SK-MEL-5 (cell line): Measurements from ENCODE around the gene IQGAP1. TPM values are rescaled to one million over a fixed set of nuclear protein-coding genes. Genes with fewer than 3 reads are reported as not detected.
"Not testable (repeated sequence)": the region's sequence is repeated elsewhere in the genome, so short reads cannot be mapped to it uniquely, and the experiment has no call there.

Experiments
- DNase-seq: peaks from one replicate; pipeline ENCODE4 v3.0.0-alpha.2; 2016; ENCODE audit warnings: low read depth, low spot score
- in situ Hi-C: cut with HindIII; loops from 2 replicates; pipeline ENCODE4 v1.10.0; 2016; ENCODE audit warnings: low sequenced_read_pairs, high pct_unique_total_duplicates, low pct_unique_long_range_greater_than_20kb
- total RNA-seq: library from RNA; depleted of rRNA; stranded (reverse); fragments of >200 nt; shearing (Covaris generic); gene quantifications from 2 replicates; pipeline ENCODE4 v1.2.3, GENCODE V29; 2014

IQGAP1 gene
- total RNA-seq, 1 experiment from 2014 or later = 141 TPM

DNA sequence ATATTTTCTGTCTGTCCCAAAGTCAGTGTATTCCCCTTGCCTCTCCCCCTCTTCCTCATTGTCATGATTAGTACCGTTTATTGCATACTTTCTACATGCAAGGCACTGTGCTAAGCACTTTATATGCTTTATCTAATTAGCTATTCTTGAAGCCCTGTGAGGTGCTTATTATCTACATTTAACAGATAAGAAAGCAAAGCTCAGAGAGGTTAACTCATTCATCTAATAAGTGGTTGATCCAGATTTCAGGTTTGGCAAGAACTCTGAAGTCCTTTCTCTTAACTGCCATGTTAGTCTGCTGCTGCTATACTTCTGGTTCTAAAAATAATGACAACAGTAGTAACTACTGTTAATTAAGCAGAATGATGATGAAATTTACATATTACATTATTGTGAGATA is 13.5 kb downstream of the IQGAP1 start:
- in situ Hi-C loops = no loop called here
- no peak for DNase-seq

DNA sequence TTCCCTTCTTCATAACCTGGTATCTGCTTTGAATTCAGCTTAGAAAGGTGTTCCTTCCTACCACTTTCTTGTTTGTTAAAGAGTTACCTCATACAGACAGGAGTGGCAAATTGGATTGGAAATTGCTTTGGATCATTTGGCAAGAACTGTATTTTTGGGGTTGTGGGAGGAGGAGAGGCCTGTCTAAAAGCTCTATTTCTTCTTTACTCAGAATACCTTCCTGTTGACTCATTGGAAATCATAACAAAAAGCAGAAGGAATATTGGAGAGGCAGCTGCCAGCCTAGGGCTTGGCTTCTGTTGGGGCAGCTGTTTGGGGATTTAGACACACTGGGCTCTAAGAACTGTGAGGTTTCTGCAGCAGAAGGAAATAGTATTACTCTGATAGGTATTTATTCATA is 14.2 kb downstream of the IQGAP1 start:
- DNase-seq = peak; percentile 56
- in situ Hi-C loops = no loop called here

DNA sequence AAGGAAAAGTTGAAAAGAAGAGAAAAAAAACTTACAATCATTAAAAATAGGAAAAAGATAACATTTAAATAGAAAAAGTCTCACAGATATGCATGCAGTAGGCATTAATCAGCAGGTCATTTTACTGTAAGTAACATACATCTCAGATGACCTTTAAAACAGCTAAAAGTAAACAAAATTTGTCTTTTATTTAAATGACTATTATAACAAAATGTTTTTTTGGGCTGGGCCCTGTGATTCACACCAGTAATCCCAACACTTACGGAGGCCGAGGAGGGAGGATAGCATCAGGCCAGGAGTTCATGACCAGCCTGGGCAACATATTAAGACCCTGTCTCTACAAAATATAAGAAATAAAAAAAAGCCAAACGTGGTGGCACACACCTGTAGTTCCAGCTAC is 14.7 kb downstream of the IQGAP1 start:
- in situ Hi-C loops = no loop called here
- DNase-seq = no peak

- in situ Hi-C loops = no loop called here
- no peak for DNase-seq
These were observed 17.1 kb downstream of the IQGAP1 start for GRCh38 chr15:90405055-90405607.

- in situ Hi-C loops = no loop called here
These were observed 19.3 kb downstream of the IQGAP1 start for GRCh38 chr15:90407336-90407735.

DNA sequence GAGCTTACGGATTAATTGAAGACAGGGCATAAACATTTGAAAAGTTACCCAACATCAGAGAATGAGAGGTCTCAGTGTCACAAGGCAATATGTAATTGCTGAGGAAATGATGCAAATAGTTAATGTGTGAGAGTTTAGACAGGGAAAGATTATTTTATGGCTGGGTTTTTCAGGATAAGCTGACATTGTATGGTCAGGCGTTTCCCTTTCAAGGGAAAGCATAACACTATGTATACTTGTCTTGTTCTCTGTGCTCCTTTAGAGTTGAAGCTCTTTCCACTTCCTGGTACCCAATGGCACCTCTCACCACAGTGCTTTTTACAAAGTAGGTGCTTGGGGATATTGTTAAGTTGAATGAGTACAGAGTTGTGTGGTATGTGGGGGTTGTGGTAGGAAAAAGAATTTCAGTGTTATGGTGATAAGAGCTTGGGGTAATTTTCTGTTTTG is 19.9 kb downstream of the IQGAP1 start:
- in situ Hi-C loops = no loop called here
- peak; percentile 91 for DNase-seq

More at GRCh38 chr15:90407336-90407735, 19.3 kb downstream of the IQGAP1 start:
- DNase-seq = no peak

GRCh38 chr15:90408657-90409056 is 20.6 kb downstream of the IQGAP1 start:
- DNase-seq = no peak
- in situ Hi-C loops = no loop called here

DNA sequence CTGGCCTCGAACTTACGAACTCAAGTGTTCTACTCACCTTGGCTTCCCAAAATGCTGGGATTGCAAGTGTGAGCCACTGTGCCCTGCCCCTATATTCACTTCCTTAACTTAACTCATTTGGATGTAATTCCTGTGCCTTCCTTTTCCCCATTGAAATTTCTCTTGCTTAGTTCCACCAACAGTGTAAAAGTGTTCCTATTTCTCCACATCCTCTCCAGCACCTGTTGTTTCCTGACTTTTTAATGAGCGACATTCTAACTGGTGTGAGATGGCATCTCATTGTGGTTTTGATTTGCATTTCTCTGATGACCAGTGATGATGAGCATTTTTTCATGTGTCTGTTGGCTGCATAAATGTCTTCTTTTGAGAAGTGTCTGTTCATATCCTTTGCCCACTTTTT is 21.5 kb downstream of the IQGAP1 start:
- DNase-seq, in situ Hi-C loops: not testable (repeated sequence)

DNA sequence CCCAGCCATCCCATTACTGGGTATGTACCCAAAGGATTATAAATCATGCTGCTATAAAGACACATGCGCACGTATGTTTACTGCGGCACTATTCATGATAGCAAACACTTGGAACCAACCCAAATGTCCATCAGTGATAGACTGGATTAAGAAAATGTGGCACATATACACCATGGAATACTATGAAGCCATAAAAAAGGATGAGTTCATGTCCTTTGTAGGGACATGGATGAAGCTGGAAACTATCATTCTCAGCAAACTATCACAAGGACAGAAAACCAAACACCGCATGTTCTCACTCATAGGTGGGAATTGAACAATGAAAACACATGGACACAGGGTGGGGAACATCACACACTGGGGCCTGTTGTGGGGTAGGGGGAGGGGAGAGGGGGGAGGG is 22.3 kb downstream of the IQGAP1 start:
- DNase-seq, in situ Hi-C loops: not testable (repeated sequence)

DNA sequence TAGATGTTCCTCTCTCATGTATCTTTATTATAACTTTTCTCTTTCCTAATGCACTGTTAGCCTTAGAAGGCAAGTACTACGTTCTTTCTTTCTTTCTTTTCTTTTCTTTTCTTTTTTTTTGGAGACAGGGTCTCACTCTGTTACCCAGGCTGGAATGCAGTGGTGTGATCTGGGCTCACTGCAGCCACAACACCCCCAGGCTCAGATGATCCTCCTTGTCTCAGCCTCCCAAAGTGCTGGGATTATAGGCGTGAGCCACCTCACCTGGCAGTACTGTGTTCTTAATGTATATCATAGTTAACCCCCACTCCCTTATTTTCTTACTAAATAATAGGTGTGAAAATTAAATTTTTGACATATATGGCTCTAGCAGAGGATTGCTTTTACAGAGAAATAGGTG is 23.1 kb downstream of the IQGAP1 start:
- in situ Hi-C loops = no loop called here
- DNase-seq = no peak

- in situ Hi-C loops = no loop called here
- peak; percentile 56 for DNase-seq
These were observed 24.5 kb downstream of the IQGAP1 start for GRCh38 chr15:90412356-90413194.

DNA sequence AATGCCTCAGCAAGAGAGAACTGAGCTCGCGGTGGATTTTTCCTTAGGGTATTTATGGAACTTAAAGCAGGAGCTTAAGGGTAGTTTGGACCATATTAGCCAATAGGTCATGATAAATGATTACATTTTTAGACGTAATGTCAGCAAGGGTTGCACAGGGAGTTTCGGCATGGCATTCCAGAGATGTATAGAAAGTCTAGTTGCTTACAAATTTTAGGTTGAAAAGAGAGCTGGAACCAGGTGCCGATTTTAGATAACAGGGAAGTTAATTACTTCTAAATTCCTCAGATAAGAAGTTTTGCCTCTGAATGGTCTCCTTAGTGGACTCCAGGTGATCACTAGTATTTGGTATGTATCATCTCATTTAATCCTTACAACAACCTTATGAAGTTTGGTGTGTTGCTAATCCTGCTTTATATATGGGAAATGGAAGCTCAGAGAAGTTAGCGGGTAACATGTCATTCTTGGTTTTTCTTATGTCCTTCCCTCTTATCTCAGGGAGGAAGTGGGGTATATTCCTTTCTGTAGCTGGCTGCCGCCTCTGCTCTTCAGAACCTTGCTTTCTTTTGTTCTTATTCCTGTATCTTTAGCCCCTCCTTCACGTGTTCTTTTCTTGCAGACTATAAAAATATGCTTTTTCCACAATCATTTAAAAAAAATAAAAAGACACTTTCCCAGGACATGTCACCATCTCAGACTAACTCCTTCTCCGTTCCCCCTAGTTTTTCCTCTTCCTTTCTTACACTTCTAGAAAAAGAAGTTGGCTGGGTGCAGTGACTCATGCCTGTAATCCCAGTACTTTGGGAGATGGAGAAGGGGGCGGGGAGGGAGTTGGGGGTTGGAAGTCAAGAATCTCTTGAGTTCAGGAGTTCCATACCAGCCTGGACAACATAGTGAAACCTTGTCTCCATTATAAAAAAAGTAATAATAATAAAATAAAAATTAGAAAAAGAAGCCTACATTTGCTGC is 25.7 kb downstream of the IQGAP1 start:
- in situ Hi-C loops = no loop called here
- DNase-seq = no peak

- in situ Hi-C loops = no loop called here
- DNase-seq = no peak
These were observed 26.5 kb downstream of the IQGAP1 start for GRCh38 chr15:90414408-90415028.

DNA sequence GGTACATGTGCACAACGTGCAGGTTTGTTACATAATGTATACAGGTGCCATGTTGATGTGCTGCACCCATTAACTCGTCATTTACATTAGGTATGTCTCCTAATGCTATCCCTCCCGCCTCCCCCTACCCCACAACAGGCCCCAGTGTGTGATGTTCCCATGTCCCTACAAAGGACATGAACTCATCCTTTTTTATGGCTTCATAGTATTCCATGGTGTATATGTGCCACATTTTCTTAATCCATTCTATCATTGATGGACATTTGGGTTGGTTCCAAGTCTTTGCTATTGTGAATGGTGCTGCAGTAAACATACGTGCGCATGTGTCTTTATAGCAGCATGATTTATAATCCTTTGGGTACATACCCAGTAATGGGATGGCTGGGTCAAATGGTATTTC is 28.0 kb downstream of the IQGAP1 start:
- DNase-seq, in situ Hi-C loops: not testable (repeated sequence)

- in situ Hi-C loops = no loop called here
- no peak for DNase-seq
These were observed 30.6 kb downstream of the IQGAP1 start for GRCh38 chr15:90418627-90419026.

DNA sequence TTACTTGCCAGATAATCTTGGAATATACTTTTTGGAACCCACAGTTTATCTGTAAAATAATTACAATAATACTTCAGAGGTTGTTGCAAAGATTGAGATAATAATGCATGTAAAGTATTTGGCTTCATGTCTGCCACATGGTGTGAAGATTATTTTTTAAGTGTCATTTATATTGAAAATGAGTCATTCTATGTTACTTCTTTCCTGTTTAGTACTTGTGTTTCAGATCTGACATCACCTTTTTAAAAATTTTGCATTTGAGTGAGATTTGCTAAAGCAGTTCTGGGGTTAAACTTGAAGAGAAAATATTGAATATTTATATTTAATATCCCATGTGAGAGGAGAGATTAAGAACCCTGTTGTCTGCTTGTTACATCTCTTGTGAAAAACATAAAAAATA is 31.2 kb downstream of the IQGAP1 start:
- in situ Hi-C loops = no loop called here

DNA sequence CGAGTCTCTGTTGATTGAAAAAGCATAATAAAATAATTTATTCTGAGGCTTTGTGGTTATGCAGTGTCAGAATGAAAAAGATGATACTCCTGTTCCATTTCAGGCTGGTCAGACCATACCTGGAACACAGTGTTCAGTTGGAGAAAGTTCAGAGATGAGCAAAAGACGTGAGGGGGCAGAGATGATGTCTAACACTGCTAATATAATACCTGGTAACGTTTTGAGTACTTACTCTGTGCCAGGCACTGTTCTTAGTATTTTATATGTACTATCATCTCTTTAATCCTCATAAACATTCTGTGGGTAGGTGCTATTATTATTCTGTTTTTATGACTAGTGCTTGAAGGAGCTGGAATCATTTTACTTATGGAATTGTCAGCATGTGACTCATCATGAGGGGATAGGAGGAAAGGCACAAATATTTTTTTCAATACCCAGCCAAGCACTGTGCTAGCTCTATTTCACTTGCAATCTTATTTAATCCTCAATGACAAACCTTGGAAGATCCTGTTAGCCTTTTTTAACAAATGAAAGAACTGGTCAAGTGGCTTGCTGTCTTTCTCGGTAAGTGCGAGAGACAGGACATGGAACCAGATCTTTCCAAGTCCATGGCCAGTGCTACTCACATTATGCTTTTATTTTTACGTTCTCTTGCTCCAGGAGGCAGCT is 31.8 kb downstream of the IQGAP1 start:
- in situ Hi-C loops = no loop called here
- no peak for DNase-seq

More for the DNA sequence above, 31.2 kb downstream of the IQGAP1 start:
- DNase-seq = no peak
